Transverse colon (tissue), 4 donors: ENCODE measurements around the gene MYO18B. TPM values are rescaled to one million over a fixed set of nuclear protein-coding genes. Genes with fewer than 3 reads are reported as not detected.

ENCODE experiments used
- DNase-seq: peaks from one replicate; pipeline ENCODE4 v3.0.0-alpha.2; 2019
- H3K27ac ChIP-seq, 4 donors: fragments of 200-600 bp; sonication (generic); 2 replicates each; pipeline ENCODE4 v1.5.1; 2016 to 2018; ENCODE audit warnings: inconsistent platforms in 4 of 4
- H3K27me3 ChIP-seq: fragments of 200-600 bp; sonication (generic); 2 replicates; pipeline ENCODE4 v1.5.1; 2017; ENCODE audit warnings: inconsistent platforms
- H3K36me3 ChIP-seq, 4 donors: fragments of 200-600 bp; sonication (generic); 2 replicates each; pipeline ENCODE4 v1.5.1; 2017 to 2019; ENCODE audit warnings: inconsistent platforms in 4 of 4
- H3K4me1 ChIP-seq, 4 donors: fragments of 200-600 bp; sonication (generic); 2 replicates each; pipeline ENCODE4 v1.5.1; 2017 to 2020; ENCODE audit warnings: inconsistent platforms in 4 of 4
- H3K4me3 ChIP-seq, 4 donors: fragments of 200-600 bp; sonication (generic); 1 replicate in 1 of 4; 2 replicates in 3 of 4; pipeline versions ENCODE4 v1.5.1 to v1.6.1; 2017 to 2019; ENCODE audit warnings: inconsistent platforms in 4 of 4
- H3K9me3 ChIP-seq, 2 donors: fragments of 200-600 bp; sonication (generic); 2 replicates each; pipeline ENCODE4 v1.5.1; 2017 to 2019; ENCODE audit warnings: inconsistent platforms in 2 of 2
- CTCF ChIP-seq, 5 experiments: fragments of 200-600 bp in 3 of 5; fragments of 450-650 bp in 2 of 5; sonication (generic) in 3 of 5; IDR thresholded peaks; 1 replicate in 2 of 5; 2 replicates in 3 of 5; pipeline ENCODE4 v1.5.1; 2016 to 2017; ENCODE audit warnings: antibody characterized with exemption in 5 of 5, inconsistent platforms in 3 of 5, mild to moderate bottlenecking in 2 of 5, moderate library complexity in 1 of 5
- EP300 ChIP-seq: sonication (generic); formaldehyde crosslinking; IDR thresholded peaks from one replicate; pipeline ENCODE4 v1.6.1; 2017; ENCODE audit warnings: antibody characterized with exemption, low read depth
- POLR2A ChIP-seq: fragments of 450-650 bp; IDR thresholded peaks from one replicate; pipeline ENCODE4 v1.6.1; 2016; ENCODE audit warnings: antibody characterized with exemption, mild to moderate bottlenecking, moderate library complexity
- POLR2AphosphoS5 ChIP-seq, 3 donors: sonication (generic); formaldehyde crosslinking; IDR thresholded peaks; one replicate each; pipeline ENCODE4 v1.6.1; 2016; ENCODE audit warnings: antibody characterized with exemption in 3 of 3
- WGBS, 2 donors: methylation state at CpG; one replicate each; pipeline ENCODE4 v1.1.5; 2018; ENCODE audit warnings: low coverage in 1 of 2; 5-methylcytosine and 5-hydroxymethylcytosine counted together
- in situ Hi-C, 4 donors: fragments of 200-750 bp; cut with MboI; loops; one replicate each; pipeline versions ENCODE4 v1.15.0 to v1.15.1; 2017; ENCODE audit warnings: low sequenced_read_pairs in 3 of 4, low pct_ligation_motif_present in 1 of 4, low pct_unique_long_range_greater_than_20kb in 1 of 4
- intact Hi-C: fragments of 100-400 bp; cut with DNase I; formaldehyde crosslinking; loops from one replicate; pipeline ENCODE4 v1.15.1; 2023; ENCODE audit warnings: low total_unique reads
- total RNA-seq, 4 donors: library from RNA; depleted of rRNA; stranded (reverse); fragments of >200 nt; gene quantifications; one replicate each; pipeline ENCODE4 v1.1.0, GENCODE V29; 2016

The MYO18B gene
- total RNA-seq, 4 donors from 2014 or later = 0.27 TPM; not detected in 3

GRCh38 chr22:25760294-25760693 lies 18.3 kb downstream of the MYO18B start:
- H3K27ac ChIP-seq = no peak overlapping the region
- DNase-seq = no peak
- H3K27me3 ChIP-seq = no peaks in the 10 kb centered on the region
- no peaks in the 10 kb centered on the region for H3K4me1 ChIP-seq
- 49 to 94% methylated on average over 1 to 2 of the region's 2 CpGs for WGBS, 2 donors
- in situ Hi-C loops (loop anchor here in 1 of 4 donors (25.0 kb wide), 1 partner anchor 298 kb away; no protein-coding TSS in a partner anchor), intact Hi-C loops (no loop called here)
- H3K4me3 ChIP-seq = no peak overlapping the region
- no peaks in the 10 kb centered on the region for H3K36me3 ChIP-seq
- no peaks in the 10 kb centered on the region for H3K9me3 ChIP-seq
- TF ChIP-seq CTCF (IDR thresholded peaks at IDR 0.05) (no peak), EP300 (no peak), POLR2AphosphoS5 (IDR thresholded peaks at IDR 0.05) (no peak), POLR2A (no peak)

GRCh38 chr22:25760848-25761595 lies 19.0 kb downstream of the MYO18B start:
- in situ Hi-C loops (loop anchor here in 1 of 4 donors (25.0 kb wide), 1 partner anchor 299 kb away; no protein-coding TSS in a partner anchor), intact Hi-C loops (no loop called here)
- no peaks in the 10 kb centered on the region for H3K4me1 ChIP-seq
- H3K36me3 ChIP-seq = no peaks in the 10 kb centered on the region
- 83 to 87% methylated on average over 7 to 14 of the region's 15 CpGs for WGBS, 2 donors
- no peak overlapping the region for H3K4me3 ChIP-seq
- no peaks in the 10 kb centered on the region for H3K27me3 ChIP-seq
- no peak for DNase-seq
- H3K9me3 ChIP-seq = no peaks in the 10 kb centered on the region
- H3K27ac ChIP-seq = no peak overlapping the region
- no peak for TF ChIP-seq POLR2A
- no peak for TF ChIP-seq CTCF (IDR thresholded peaks at IDR 0.05)
- no peak for TF ChIP-seq EP300
- no peak for TF ChIP-seq POLR2AphosphoS5 (IDR thresholded peaks at IDR 0.05)

- 98 to 100% methylated on average over 1 to 5 of the region's 5 CpGs for WGBS, 2 donors
- intact Hi-C loops (no loop called here), in situ Hi-C loops (loop anchor here in 1 of 4 donors (25.0 kb wide), 1 partner anchor 300 kb away; no protein-coding TSS in a partner anchor)
- no peak for TF ChIP-seq EP300
- TF ChIP-seq CTCF (IDR thresholded peaks at IDR 0.05) = no peak
- TF ChIP-seq POLR2A = no peak
- no peak for TF ChIP-seq POLR2AphosphoS5 (IDR thresholded peaks at IDR 0.05)
- no peaks in the 10 kb centered on the region for H3K36me3 ChIP-seq
- H3K4me1 ChIP-seq = no peaks in the 10 kb centered on the region
- no peak overlapping the region for H3K4me3 ChIP-seq
- H3K27ac ChIP-seq = no peak overlapping the region
- H3K27me3 ChIP-seq = no peaks in the 10 kb centered on the region
- DNase-seq = no peak
- no peaks in the 10 kb centered on the region for H3K9me3 ChIP-seq
Observed at GRCh38 chr22:25762147-25762546, 20.2 kb downstream of the MYO18B start.

GRCh38 chr22:25763239-25763777 lies 21.3 kb downstream of the MYO18B start:
- Histone ChIP-seq H3K4me1 (no peaks in the 10 kb centered on the region), H3K4me3 (no peak overlapping the region), H3K9me3 (no peaks in the 10 kb centered on the region), H3K36me3 (no peaks in the 10 kb centered on the region), H3K27ac (no peak overlapping the region), H3K27me3 (no peaks in the 10 kb centered on the region)
- intact Hi-C loops (no loop called here), in situ Hi-C loops (loop anchor here in 1 of 4 donors (25.0 kb wide), 1 partner anchor 301 kb away; no protein-coding TSS in a partner anchor)
- WGBS, 2 donors = 67 to 81% methylated on average over 7 of the region's 7 CpGs
- no peak for DNase-seq
- no peak for TF ChIP-seq POLR2AphosphoS5 (IDR thresholded peaks at IDR 0.05)
- TF ChIP-seq EP300 = no peak
- no peak for TF ChIP-seq CTCF (IDR thresholded peaks at IDR 0.05)
- no peak for TF ChIP-seq POLR2A
